Prostate gland (tissue), 2 donors: ENCODE data around the gene RIMBP2. TPM values are rescaled to one million over a fixed set of nuclear protein-coding genes. Genes with fewer than 3 reads are reported as not detected.

ENCODE experiments used
- DNase-seq: peaks from one replicate; pipeline ENCODE4 v3.0.0-alpha.2; 2019; ENCODE audit warnings: low spot score
- H3K27ac ChIP-seq, 2 donors: fragments of 200-600 bp; sonication (generic); 2 replicates each; pipeline ENCODE4 v1.5.1; 2017 to 2019
- H3K27me3 ChIP-seq: fragments of 200-600 bp; sonication (generic); replicated peaks from 2 replicates; pipeline ENCODE4 v1.5.1; 2019; ENCODE audit not compliant: insufficient read depth
- H3K36me3 ChIP-seq, 2 donors: fragments of 200-600 bp; sonication (generic); 1 replicate in 1 of 2; 2 replicates in 1 of 2; pipeline versions ENCODE4 v1.5.1 to v1.8.1; 2017 to 2019
- H3K4me1 ChIP-seq: fragments of 200-600 bp; sonication (generic); replicated peaks from 2 replicates; pipeline ENCODE4 v1.5.1; 2019
- H3K4me3 ChIP-seq, 2 donors: fragments of 200-600 bp; sonication (generic); 2 replicates each; pipeline ENCODE4 v1.5.1; 2017 to 2019
- H3K9me3 ChIP-seq: fragments of 200-600 bp; sonication (generic); 2 replicates; pipeline ENCODE4 v1.5.1; 2017
- CTCF ChIP-seq, 4 experiments: fragments of 200-600 bp in 2 of 4; fragments of 450-650 bp in 2 of 4; sonication (generic) in 2 of 4; IDR thresholded peaks; 1 replicate in 3 of 4; 2 replicates in 1 of 4; pipeline ENCODE4 v1.5.1; 2016 to 2019; ENCODE audit warnings: antibody characterized with exemption in 4 of 4, mild to moderate bottlenecking in 2 of 4, moderate library complexity in 2 of 4
- POLR2A ChIP-seq: fragments of 450-650 bp; IDR thresholded peaks from one replicate; pipeline ENCODE4 v1.6.1; 2016; ENCODE audit warnings: antibody characterized with exemption, mild to moderate bottlenecking
- POLR2AphosphoS5 ChIP-seq: sonication (generic); formaldehyde crosslinking; IDR thresholded peaks from one replicate; pipeline ENCODE4 v1.6.1; 2017; ENCODE audit warnings: antibody characterized with exemption
- WGBS: methylation state at CpG from one replicate; pipeline ENCODE4 v1.1.5; 2018; 5-methylcytosine and 5-hydroxymethylcytosine counted together
- intact Hi-C: fragments of 100-400 bp; cut with DNase I; formaldehyde crosslinking; loops from one replicate; pipeline ENCODE4 v1.14.2; 2022
- total RNA-seq, 2 donors: library from RNA; depleted of rRNA; stranded (reverse); fragments of >200 nt; gene quantifications; one replicate each; pipeline ENCODE4 v1.1.0, GENCODE V29; 2016

Gene RIMBP2
- total RNA-seq, 2 donors from 2014 or later = 0.96 to 7.0 TPM

- Histone ChIP-seq H3K9me3 (no peaks in the 10 kb centered on the region), H3K36me3 (no peaks in the 10 kb centered on the region), H3K4me3 (no peak overlapping the region), H3K27me3 (no peaks in the 10 kb centered on the region), H3K4me1 (no peaks in the 10 kb centered on the region), H3K27ac (no peak overlapping the region)
- DNase-seq = no peak
- intact Hi-C loops = no loop called here
- TF ChIP-seq CTCF (IDR thresholded peaks at IDR 0.05) (no peak), POLR2AphosphoS5 (no peak), POLR2A (no peak)
- 72% methylated on average over 10 of the region's 10 CpGs for WGBS
Measured at GRCh38 chr12:130452546-130452945, 263.6 kb downstream of the RIMBP2 start.

GRCh38 chr12:130451001-130451930, 264.8 kb downstream of the RIMBP2 start:
- WGBS = 86% methylated on average over 41 of the region's 41 CpGs
- intact Hi-C loops = no loop called here
- Histone ChIP-seq H3K9me3 (no peaks in the 10 kb centered on the region), H3K4me3 (no peak overlapping the region), H3K27me3 (no peaks in the 10 kb centered on the region), H3K4me1 (no peaks in the 10 kb centered on the region), H3K36me3 (no peaks in the 10 kb centered on the region), H3K27ac (no peak overlapping the region)
- no peak for DNase-seq
- TF ChIP-seq POLR2AphosphoS5 (no peak), POLR2A (no peak), CTCF (IDR thresholded peaks at IDR 0.05) (no peak)

DNA sequence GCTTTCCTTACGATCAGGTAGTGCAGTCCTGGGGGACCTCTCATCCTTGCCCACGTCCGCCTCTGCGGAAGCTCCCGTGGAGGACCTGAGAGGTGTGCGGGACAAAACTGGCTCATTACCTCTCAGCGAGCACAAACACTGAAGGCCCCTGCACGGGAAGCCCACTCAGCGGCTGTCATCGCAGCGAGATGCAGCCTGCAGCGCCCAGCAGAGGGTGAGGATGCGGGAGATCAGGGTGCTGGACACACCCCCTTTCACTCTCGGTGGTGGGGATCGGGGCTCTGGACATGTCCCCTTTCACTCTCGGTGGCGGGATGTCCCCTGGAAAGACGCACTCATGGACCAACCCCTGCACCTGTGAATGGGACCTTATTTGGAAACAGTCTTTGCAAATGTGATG, 266.8 kb downstream of the RIMBP2 start:
- H3K9me3 ChIP-seq = no peaks in the 10 kb centered on the region
- no peaks in the 10 kb centered on the region for H3K4me1 ChIP-seq
- WGBS = 85% methylated on average over 18 of the region's 18 CpGs
- intact Hi-C loops = no loop called here
- H3K36me3 ChIP-seq = no peaks in the 10 kb centered on the region
- TF ChIP-seq POLR2A (no peak), POLR2AphosphoS5 (no peak), CTCF (IDR thresholded peaks at IDR 0.05) (no peak)
- no peak overlapping the region for H3K27ac ChIP-seq
- H3K27me3 ChIP-seq = no peaks in the 10 kb centered on the region
- no peak overlapping the region for H3K4me3 ChIP-seq
- DNase-seq = no peak

- DNase-seq = no peak
- Histone ChIP-seq H3K36me3 (no peaks in the 10 kb centered on the region), H3K9me3 (no peaks in the 10 kb centered on the region), H3K27me3 (no peaks in the 10 kb centered on the region), H3K27ac (no peak overlapping the region), H3K4me3 (no peak overlapping the region), H3K4me1 (no peaks in the 10 kb centered on the region)
- intact Hi-C loops = no loop called here
- 92% methylated on average over 20 of the region's 20 CpGs for WGBS
- no peak for TF ChIP-seq CTCF (IDR thresholded peaks at IDR 0.05)
- TF ChIP-seq POLR2A = no peak
- no peak for TF ChIP-seq POLR2AphosphoS5
Measured at GRCh38 chr12:130448044-130448821, 267.9 kb downstream of the RIMBP2 start.
